Subcutaneous abdominal adipose tissue (tissue), 5 donors: ENCODE measurements around the gene KRT31.

Experiments used
- H3K27ac ChIP-seq: one replicate; pipeline ENCODE4 v1.7.0; 2013; ENCODE audit warnings: low read depth, mild to moderate bottlenecking, inconsistent platforms, low read length, moderate library complexity
- H3K27me3 ChIP-seq, 5 donors: one replicate each; pipeline ENCODE4 v1.7.0; 2013; ENCODE audit warnings: low read length in 5 of 5, inconsistent platforms in 1 of 5; ENCODE audit not compliant: control insufficient read depth in 5 of 5, insufficient read depth in 4 of 5
- H3K36me3 ChIP-seq, 5 donors: one replicate each; pipeline ENCODE4 v1.7.0; 2013; ENCODE audit warnings: low read length in 5 of 5; ENCODE audit not compliant: control insufficient read depth in 5 of 5, insufficient read depth in 5 of 5
- H3K4me1 ChIP-seq, 5 donors: one replicate each; pipeline ENCODE4 v1.7.0; 2013; ENCODE audit warnings: low read length in 5 of 5, mild to moderate bottlenecking in 3 of 5, moderate library complexity in 1 of 5; ENCODE audit not compliant: control insufficient read depth in 5 of 5, insufficient read depth in 5 of 5
- H3K4me3 ChIP-seq, 5 donors: one replicate each; pipeline ENCODE4 v1.7.0; 2013; ENCODE audit warnings: low read length in 5 of 5, low read depth in 1 of 5
- H3K9ac ChIP-seq, 5 donors: one replicate each; pipeline ENCODE4 v1.7.0; 2013; ENCODE audit warnings: low read length in 5 of 5, mild to moderate bottlenecking in 4 of 5, moderate library complexity in 3 of 5
- H3K9me3 ChIP-seq, 5 donors: one replicate each; pipeline ENCODE4 v1.7.0; 2013; ENCODE audit warnings: low read length in 5 of 5; ENCODE audit not compliant: control insufficient read depth in 5 of 5
- donor health status: healthy.
- donor health status: healthy.
- donor health status: healthy.
- donor health status: healthy.
- donor health status: healthy.

The KRT31 gene

GRCh38 chr17:41394254-41394996 lies 3.0 kb downstream of the KRT31 start:
- no peaks in the 10 kb centered on the region for H3K4me1 ChIP-seq

GRCh38 chr17:41393826-41394225 lies 3.6 kb downstream of the KRT31 start:
- H3K36me3 ChIP-seq, result no peaks in the 10 kb centered on the region
- H3K27me3 ChIP-seq, result peaks cover 0 to 11% (median 4%) of the 10 kb centered on the region in 5 donors
- no peaks in the 10 kb centered on the region for H3K9me3 ChIP-seq
- no peak overlapping the region for H3K9ac ChIP-seq
- H3K4me1 ChIP-seq, result no peaks in the 10 kb centered on the region
- H3K4me3 ChIP-seq, result no peak overlapping the region
- H3K27ac ChIP-seq, result no peak overlapping the region

More at GRCh38 chr17:41394254-41394996, 3.0 kb downstream of the KRT31 start:
- H3K27ac ChIP-seq, result no peak overlapping the region
- H3K27me3 ChIP-seq, result peaks cover 0 to 11% (median 7%) of the 10 kb centered on the region in 5 donors
- no peaks in the 10 kb centered on the region for H3K9me3 ChIP-seq
- H3K4me3 ChIP-seq, result no peak overlapping the region
- H3K36me3 ChIP-seq, result no peaks in the 10 kb centered on the region
- H3K9ac ChIP-seq, result no peak overlapping the region

GRCh38 chr17:41393294-41393693 lies 4.1 kb downstream of the KRT31 start:
- Histone ChIP-seq H3K27me3 (peaks cover 0 to 11% (median 4%) of the 10 kb centered on the region in 5 donors), H3K4me1 (no peaks in the 10 kb centered on the region), H3K4me3 (no peak overlapping the region), H3K27ac (no peak overlapping the region), H3K9me3 (no peaks in the 10 kb centered on the region), H3K36me3 (no peaks in the 10 kb centered on the region), H3K9ac (no peak overlapping the region)

GRCh38 chr17:41392278-41392677 lies 5.1 kb downstream of the KRT31 start:
- Histone ChIP-seq H3K9ac (no peak overlapping the region), H3K36me3 (no peaks in the 10 kb centered on the region), H3K4me1 (no peaks in the 10 kb centered on the region), H3K27ac (no peak overlapping the region), H3K27me3 (peaks cover 0 to 11% (median 4%) of the 10 kb centered on the region in 5 donors), H3K9me3 (peaks cover 0 to 2% (median 0%) of the 10 kb centered on the region in 5 donors), H3K4me3 (no peak overlapping the region)

GRCh38 chr17:41391535-41391934 lies 5.9 kb downstream of the KRT31 start:
- Histone ChIP-seq H3K36me3 (no peaks in the 10 kb centered on the region), H3K27ac (no peak overlapping the region), H3K4me3 (no peak overlapping the region), H3K9ac (no peak overlapping the region), H3K9me3 (peaks cover 0 to 5% (median 4%) of the 10 kb centered on the region in 5 donors), H3K27me3 (peaks cover 0 to 11% (median 4%) of the 10 kb centered on the region in 5 donors), H3K4me1 (no peaks in the 10 kb centered on the region)

- Histone ChIP-seq H3K27me3 (peaks cover 0 to 10% (median 3%) of the 10 kb centered on the region in 5 donors), H3K9ac (no peak overlapping the region), H3K9me3 (peaks cover 0 to 9% (median 6%) of the 10 kb centered on the region in 5 donors), H3K27ac (no peak overlapping the region), H3K4me3 (no peak overlapping the region), H3K36me3 (no peaks in the 10 kb centered on the region), H3K4me1 (no peaks in the 10 kb centered on the region)
Observed at GRCh38 chr17:41390411-41390938, 6.9 kb downstream of the KRT31 start.

GRCh38 chr17:41387670-41388069 lies 9.7 kb downstream of the KRT31 start:
- no peak overlapping the region for H3K9ac ChIP-seq
- no peaks in the 10 kb centered on the region for H3K4me1 ChIP-seq
- no peak overlapping the region for H3K27ac ChIP-seq
- peaks cover 0 to 5% (median 0%) of the 10 kb centered on the region in 5 donors for H3K27me3 ChIP-seq
- no peak overlapping the region for H3K4me3 ChIP-seq
- peaks cover 0 to 9% (median 6%) of the 10 kb centered on the region in 5 donors for H3K9me3 ChIP-seq
- H3K36me3 ChIP-seq, result no peaks in the 10 kb centered on the region

- H3K36me3 ChIP-seq, result no peaks in the 10 kb centered on the region
Observed at GRCh38 chr17:41386227-41386626, 11.2 kb downstream of the KRT31 start.

GRCh38 chr17:41383690-41384089 lies 13.7 kb downstream of the KRT31 start:
- Histone ChIP-seq H3K36me3 (no peaks in the 10 kb centered on the region), H3K9ac (no peak overlapping the region), H3K4me1 (no peaks in the 10 kb centered on the region), H3K4me3 (no peak overlapping the region), H3K9me3 (peaks cover 0 to 9% (median 6%) of the 10 kb centered on the region in 5 donors), H3K27me3 (peaks cover 0 to 10% (median 0%) of the 10 kb centered on the region in 5 donors), H3K27ac (no peak overlapping the region)

More at GRCh38 chr17:41386227-41386626, 11.2 kb downstream of the KRT31 start:
- no peak overlapping the region for H3K27ac ChIP-seq
- peaks cover 0 to 4% (median 3%) of the 10 kb centered on the region in 5 donors for H3K27me3 ChIP-seq
- H3K9ac ChIP-seq, result no peak overlapping the region
- peaks cover 0 to 9% (median 6%) of the 10 kb centered on the region in 5 donors for H3K9me3 ChIP-seq
- no peaks in the 10 kb centered on the region for H3K4me1 ChIP-seq
- no peak overlapping the region for H3K4me3 ChIP-seq

GRCh38 chr17:41382394-41382793 lies 15.0 kb downstream of the KRT31 start:
- peaks cover 0 to 9% (median 6%) of the 10 kb centered on the region in 5 donors for H3K9me3 ChIP-seq
- no peak overlapping the region for H3K4me3 ChIP-seq
- H3K4me1 ChIP-seq, result peaks cover 0 to 3% (median 0%) of the 10 kb centered on the region in 5 donors
- no peaks in the 10 kb centered on the region for H3K36me3 ChIP-seq
- H3K9ac ChIP-seq, result no peak overlapping the region
- peaks cover 0 to 10% (median 0%) of the 10 kb centered on the region in 5 donors for H3K27me3 ChIP-seq
- H3K27ac ChIP-seq, result no peak overlapping the region
